Endothelial cell of umbilical vein (primary cell): Measurements from ENCODE around the gene NHSL2. TPM values are rescaled to one million over a fixed set of nuclear protein-coding genes. Genes with fewer than 3 reads are reported as not detected.

Source experiments
- BruUV-seq: library from RNA; stranded (reverse); fragments of 400-500 nt; replicated peaks from 2 replicates; lab custom pipeline; 2021; lab: Mats Ljungman, UMichigan
- CTCF ChIA-PET: fragments of 300-600, 350-600 bp; sonication (Branson Sonifier 250); formaldehyde crosslinking; loops from one replicate; lab custom pipeline; 2021; ENCODE audit warnings: antibody characterized with exemption, inconsistent platforms; lab: Charles Lee
- POLR2A ChIA-PET: fragments of 300-600, 350-600 bp; sonication (Branson Sonifier 250); formaldehyde crosslinking; loops from one replicate; lab custom pipeline; 2021; ENCODE audit warnings: antibody characterized with exemption, inconsistent platforms; lab: Charles Lee
- DNase-seq: peaks from one replicate; pipeline ENCODE4 v3.0.0-alpha.2; 2011; ENCODE audit warnings: low read depth, low spot score
- FAIRE-seq: peaks from 2 replicates; lab custom pipeline; 2011; peaks lifted over from hg19 to GRCh38; lab: Jason Lieb, UNC
- H2AFZ ChIP-seq: 2 replicates; pipeline ENCODE4 v1.6.0; 2012; ENCODE audit warnings: low read depth, low read length, control low read depth, inconsistent platforms
- H3K27ac ChIP-seq: 2 replicates; pipeline ENCODE4 v1.5.1; 2011; ENCODE audit warnings: low read depth, mild to moderate bottlenecking, control low read depth, low read length, moderate library complexity; ENCODE audit not compliant: insufficient read depth
- H3K27me3 ChIP-seq, 2 experiments: 2 replicates each; pipeline versions ENCODE4 v1.6.0 to v1.6.1; 2011; ENCODE audit warnings: low read length in 2 of 2, mixed read lengths in 1 of 2; ENCODE audit not compliant: control insufficient read depth in 2 of 2, insufficient read depth in 2 of 2
- H3K36me3 ChIP-seq, 2 experiments: 2 replicates in 1 of 2; 3 replicates in 1 of 2; pipeline ENCODE4 v1.5.1; 2011; ENCODE audit warnings: low read length in 2 of 2, mild to moderate bottlenecking in 1 of 2, moderate library complexity in 1 of 2; ENCODE audit not compliant: control insufficient read depth in 2 of 2, insufficient read depth in 2 of 2; ENCODE audit errors: extremely low read depth in 1 of 2
- H3K4me1 ChIP-seq: 3 replicates; pipeline ENCODE4 v1.5.1; 2011; ENCODE audit warnings: mild to moderate bottlenecking, low read length; ENCODE audit not compliant: control insufficient read depth, insufficient read depth; ENCODE audit errors: extremely low read depth
- H3K4me2 ChIP-seq: 2 replicates; pipeline ENCODE4 v1.6.1; 2011; ENCODE audit warnings: low read length, control low read depth, mixed read lengths; ENCODE audit not compliant: insufficient read depth
- H3K4me3 ChIP-seq, 3 experiments: fragments of 200-600 bp in 1 of 3; sonication (generic), shearing (Covaris generic) in 1 of 3; replicated peaks in 1 of 3; 2 replicates each; pipeline ENCODE4 v1.5.1; 2011 to 2016; ENCODE audit warnings: control low read depth in 3 of 3, low read length in 3 of 3, mild to moderate bottlenecking in 2 of 3, inconsistent platforms in 1 of 3, low read depth in 1 of 3, moderate library complexity in 1 of 3; ENCODE audit not compliant: insufficient read depth in 1 of 3
- H3K79me2 ChIP-seq: 2 replicates; pipeline ENCODE4 v1.6.0; 2012; ENCODE audit warnings: low read length, inconsistent platforms; ENCODE audit not compliant: control insufficient read depth, insufficient read depth
- H3K9ac ChIP-seq: replicated peaks from 2 replicates; pipeline ENCODE3; 2011; ENCODE audit warnings: low read length, control low read depth; ENCODE audit not compliant: insufficient read depth; ENCODE audit errors: extremely low read depth
- H3K9me1 ChIP-seq: replicated peaks from 3 replicates; pipeline ENCODE4 v1.6.0; 2011; ENCODE audit warnings: mild to moderate bottlenecking, low read length; ENCODE audit not compliant: control insufficient read depth, insufficient read depth; ENCODE audit errors: extremely low read depth
- H3K9me3 ChIP-seq: replicated peaks from 2 replicates; pipeline ENCODE4 v1.5.1; 2012; ENCODE audit warnings: low read length, inconsistent platforms; ENCODE audit not compliant: control insufficient read depth, insufficient read depth
- H4K20me1 ChIP-seq: replicated peaks from 2 replicates; pipeline ENCODE3; 2011; ENCODE audit warnings: mild to moderate bottlenecking, low read length; ENCODE audit not compliant: control insufficient read depth, insufficient read depth; ENCODE audit errors: extremely low read depth
- CTCF ChIP-seq, 2 donors: IDR thresholded peaks; 1 replicate in 1 of 2; 2 replicates in 1 of 2; pipeline ENCODE4 v1.5.1; 2011; ENCODE audit warnings: low read length in 2 of 2, mild to moderate bottlenecking in 2 of 2, moderate library complexity in 2 of 2, control low read depth in 1 of 2, inconsistent platforms in 1 of 2, low read depth in 1 of 2; ENCODE audit not compliant: insufficient read depth in 1 of 2; ENCODE audit errors: extremely low read depth in 1 of 2
- EZH2 ChIP-seq: IDR thresholded peaks from 2 replicates; pipeline ENCODE4 v1.6.1; 2012; ENCODE audit warnings: borderline replicate concordance, low read depth, mild to moderate bottlenecking, moderate library complexity, low read length, inconsistent platforms; ENCODE audit not compliant: severe bottlenecking
- FOS ChIP-seq: IDR thresholded peaks from 2 replicates; pipeline ENCODE4 v1.6.1; 2011; ENCODE audit warnings: mild to moderate bottlenecking, low read length, moderate library complexity, borderline replicate concordance; ENCODE audit not compliant: insufficient read depth
- GATA2 ChIP-seq: IDR thresholded peaks from 2 replicates; pipeline ENCODE4 v1.7.0; 2011; ENCODE audit warnings: low read depth, mild to moderate bottlenecking, moderate library complexity, mixed read lengths, low read length; ENCODE audit not compliant: insufficient read length, insufficient read depth
- JUN ChIP-seq: IDR thresholded peaks from 2 replicates; pipeline ENCODE4 v1.6.1; 2011; ENCODE audit warnings: borderline replicate concordance, low read depth; ENCODE audit not compliant: insufficient read length, insufficient read depth
- MAX ChIP-seq: IDR thresholded peaks from 2 replicates; pipeline ENCODE4 v1.6.1; 2011; ENCODE audit not compliant: insufficient read depth, insufficient read length
- MYC ChIP-seq: IDR thresholded peaks from one replicate; pipeline ENCODE4 v1.6.1; 2011; ENCODE audit warnings: mild to moderate bottlenecking, low read depth, low read length
- POLR2A ChIP-seq: IDR thresholded peaks from 2 replicates; pipeline ENCODE4 v1.6.1; 2012; ENCODE audit warnings: low read depth, mild to moderate bottlenecking, control low read depth, low read length
- POLR2AphosphoS5 ChIP-seq: IDR thresholded peaks from 2 replicates; pipeline ENCODE4 v1.6.1; 2012; ENCODE audit warnings: low read depth, mild to moderate bottlenecking, control low read depth, low read length, moderate library complexity; ENCODE audit not compliant: insufficient read depth
- dilution Hi-C: fragments of 300-500 bp; cut with MboI; formaldehyde crosslinking; loops from one replicate; pipeline ENCODE4 v1.15.0; 2019; ENCODE audit warnings: low sequenced_read_pairs; ENCODE audit not compliant: extremely low pct_ligation_motif_present
- intact Hi-C: fragments of 100-400 bp; cut with micrococcal nuclease; formaldehyde crosslinking; loops from one replicate; pipeline ENCODE4 v1.10.0; 2022
- polyA plus RNA-seq, 4 experiments: library from polyadenylated mRNA; depleted of rRNA in 3 of 4; stranded (reverse) in 3 of 4; unstranded in 1 of 4; fragments of >200 nt; gene quantifications; 2 replicates each; pipeline versions ENCODE4 v1.2.1 to v1.2.3, GENCODE V29; 2011 to 2012; ENCODE audit warnings: missing spikeins in 1 of 4
- total RNA-seq: library from RNA; stranded (reverse); gene quantifications from 2 replicates; pipeline ENCODE4 v1.2.3, GENCODE V29; 2021

Gene NHSL2
- total and polyA plus RNA-seq, 2 donors (not counting 3 experiments of a cell fraction or from before 2014, with no cell fraction given): 23.5 to 49.9 TPM

- no peaks in the 10 kb centered on the region for H3K27me3 ChIP-seq
- intact Hi-C loops: no loop called here
- TF ChIP-seq EZH2 (no peak), CTCF (IDR thresholded peaks at IDR 0.05; ENCODE audit: extremely low read depth in 1 of 2, insufficient read depth in 1 of 2, low read depth in 1 of 2, low read length in 2 of 2) (no peak), MYC (no peak), POLR2AphosphoS5 (no peak), POLR2A (no peak), GATA2 (no peak), FOS (no peak), JUN (no peak), MAX (no peak)
- no peak overlapping the region for H3K4me3 ChIP-seq
- ChIA-PET CTCF (interaction anchor here (1.3 kb wide), 1 partner anchor 93 kb away, joined by 4 read pairs; no protein-coding TSS in a partner anchor), POLR2A (no interaction called here)
- H3K4me2 ChIP-seq: no peak overlapping the region
- no peaks in the 10 kb centered on the region for H3K9me3 ChIP-seq
- H2AFZ ChIP-seq: no peak overlapping the region
- H3K4me1 ChIP-seq: no peaks in the 10 kb centered on the region
- no peak overlapping the region for H3K27ac ChIP-seq
- dilution Hi-C loops: no loop called here
- DNase-seq: no peak
- peaks cover 2% of the 10 kb centered on the region for H3K9me1 ChIP-seq
- no peak overlapping the region for H3K9ac ChIP-seq
- peaks cover 38% of the 10 kb centered on the region for H3K79me2 ChIP-seq
- H3K36me3 ChIP-seq: no peaks in the 10 kb centered on the region
- no peak for FAIRE-seq
- H4K20me1 ChIP-seq: no peaks in the 10 kb centered on the region
- no TSS peak for BruUV-seq
Measured at GRCh38 chrX:72114807-72115206, 204.2 kb downstream of the NHSL2 start.
